ENCODE data around the gene BTBD2. TPM values are rescaled to one million over a fixed set of nuclear protein-coding genes. Genes with fewer than 3 reads are reported as not detected.

Gene BTBD2
- polyA plus RNA-seq, 1 donor (not counting 4 experiments of a cell fraction or from before 2014, with no cell fraction given) = 22.3 TPM

- TF ChIP-seq CTCF (optimal IDR thresholded peaks at IDR 0.05 in 1 of 3, IDR thresholded peaks at IDR 0.05 in 1 of 3, conservative IDR thresholded peaks at IDR 0.05 in 1 of 3; ENCODE audit: extremely low read depth in 1 of 3, insufficient read depth in 2 of 3, low read length in 3 of 3) = no peak
- TF ChIP-seq EZH2 (IDR thresholded peaks at IDR 0.05; ENCODE audit: low read length) = no peak
- dilution Hi-C loops (cut with MboI; ENCODE audit: extremely low pct_ligation_motif_present, low sequenced_read_pairs) = no loop called here
- Histone ChIP-seq H3K36me3 (ENCODE audit: control insufficient read depth in 2 of 2, extremely low read depth in 1 of 2, insufficient read depth in 2 of 2, low read length in 2 of 2) (no peaks in the 10 kb centered on the region), H3K4me1 (ENCODE audit: control insufficient read depth, extremely low read depth, insufficient read depth, low read length) (peaks cover 54% of the 10 kb centered on the region), H3K79me2 (ENCODE audit: control insufficient read depth, insufficient read depth, low read length) (no peaks in the 10 kb centered on the region), H3K27ac (ENCODE audit: control insufficient read depth, insufficient read depth, low read length) (peak overlapping the region; percentile 8), H3K9me1 (ENCODE audit: control insufficient read depth, extremely low read depth, insufficient read depth, low read length) (no peaks in the 10 kb centered on the region), H3K4me2 (ENCODE audit: control insufficient read depth, extremely low read depth, insufficient read depth, low read depth, low read length) (no peak overlapping the region), H3K9me3 (ENCODE audit: control insufficient read depth, low read depth, low read length) (no peaks in the 10 kb centered on the region), H4K20me1 (ENCODE audit: control insufficient read depth, extremely low read depth, insufficient read depth, low read length) (no peaks in the 10 kb centered on the region), H3K27me3 (ENCODE audit: control insufficient read depth, extremely low read depth, insufficient read depth, low read length) (no peaks in the 10 kb centered on the region), H3K4me3 (ENCODE audit: control insufficient read depth in 2 of 3, extremely low read depth in 1 of 3, insufficient read depth in 2 of 3, low read depth in 1 of 3, low read length in 3 of 3) (no peak overlapping the region), H2AFZ (ENCODE audit: control insufficient read depth, low read length) (no peak overlapping the region), H3K9ac (ENCODE audit: control insufficient read depth, extremely low read depth, insufficient read depth, low read length) (no peak overlapping the region)
- FAIRE-seq = no peak
- DNase-seq (ENCODE audit: low read depth, low spot score) = no peak
Measured at GRCh38 chr19:2057484-2058469, 42.3 kb upstream of the BTBD2 start.

GRCh38 chr19:2056837-2057192 is 41.3 kb upstream of the BTBD2 start:
- Histone ChIP-seq H4K20me1 (ENCODE audit: control insufficient read depth, extremely low read depth, insufficient read depth, low read length) (no peaks in the 10 kb centered on the region), H3K4me3 (ENCODE audit: control insufficient read depth in 2 of 3, extremely low read depth in 1 of 3, insufficient read depth in 2 of 3, low read depth in 1 of 3, low read length in 3 of 3) (no peak overlapping the region), H3K9ac (ENCODE audit: control insufficient read depth, extremely low read depth, insufficient read depth, low read length) (no peak overlapping the region), H3K27ac (ENCODE audit: control insufficient read depth, insufficient read depth, low read length) (no peak overlapping the region), H3K36me3 (ENCODE audit: control insufficient read depth in 2 of 2, extremely low read depth in 1 of 2, insufficient read depth in 2 of 2, low read length in 2 of 2) (no peaks in the 10 kb centered on the region), H3K4me2 (ENCODE audit: control insufficient read depth, extremely low read depth, insufficient read depth, low read depth, low read length) (no peak overlapping the region), H3K9me3 (ENCODE audit: control insufficient read depth, low read depth, low read length) (no peaks in the 10 kb centered on the region), H3K4me1 (ENCODE audit: control insufficient read depth, extremely low read depth, insufficient read depth, low read length) (peaks cover 55% of the 10 kb centered on the region), H3K9me1 (ENCODE audit: control insufficient read depth, extremely low read depth, insufficient read depth, low read length) (no peaks in the 10 kb centered on the region), H3K79me2 (ENCODE audit: control insufficient read depth, insufficient read depth, low read length) (no peaks in the 10 kb centered on the region), H2AFZ (ENCODE audit: control insufficient read depth, low read length) (no peak overlapping the region), H3K27me3 (ENCODE audit: control insufficient read depth, extremely low read depth, insufficient read depth, low read length) (no peaks in the 10 kb centered on the region)
- FAIRE-seq (no peak), DNase-seq (ENCODE audit: low read depth, low spot score) (no peak)
- no peak for TF ChIP-seq CTCF (optimal IDR thresholded peaks at IDR 0.05 in 1 of 3, IDR thresholded peaks at IDR 0.05 in 1 of 3, conservative IDR thresholded peaks at IDR 0.05 in 1 of 3; ENCODE audit: extremely low read depth in 1 of 3, insufficient read depth in 2 of 3, low read length in 3 of 3)
- dilution Hi-C loops (cut with MboI; ENCODE audit: extremely low pct_ligation_motif_present, low sequenced_read_pairs) = no loop called here
